ENCODE results near the gene ORM1. TPM values are rescaled to one million over a fixed set of nuclear protein-coding genes. Genes with fewer than 3 reads are reported as not detected.

ORM1 gene
- total RNA-seq, 1 donor from 2014 or later: 9.2 TPM

DNA sequence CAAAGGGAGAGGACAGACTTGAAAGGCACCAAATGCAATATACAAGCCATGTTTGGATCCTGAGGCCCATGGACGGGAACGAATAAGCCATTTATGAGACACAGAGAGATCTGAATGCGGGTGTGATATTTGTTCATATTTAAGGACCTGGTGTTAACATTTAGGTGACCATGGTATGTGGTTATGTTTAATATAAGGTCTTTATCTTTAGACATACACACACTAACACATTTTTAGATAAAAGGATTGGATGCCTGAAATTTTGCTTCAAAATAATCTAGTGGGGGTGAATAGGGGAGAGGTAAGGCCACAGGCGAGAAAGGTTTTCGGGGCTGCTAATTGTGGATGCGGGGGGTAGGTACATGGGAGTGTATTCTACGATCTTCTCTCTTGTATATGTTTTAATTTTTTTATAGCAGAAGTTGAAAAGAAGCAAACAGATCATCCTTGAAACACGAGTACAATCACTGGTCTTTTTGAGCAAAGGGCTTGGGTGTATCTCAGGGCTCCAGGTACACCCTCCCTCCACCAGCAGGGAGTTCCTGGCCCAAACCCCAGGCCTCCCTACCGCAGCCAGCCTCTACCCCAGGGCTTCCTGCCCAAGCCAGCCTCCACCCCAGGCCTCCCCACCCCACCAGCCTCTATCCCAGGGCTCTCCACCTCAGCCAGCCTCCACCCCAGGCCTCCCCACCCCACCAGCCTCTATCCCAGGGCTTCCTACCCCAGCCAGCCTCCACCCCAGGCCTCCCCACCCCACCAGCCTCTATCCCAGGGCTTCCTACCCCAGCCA lies 52.7 kb downstream of the ORM1 start:
- ATAC-seq: no peak
- Histone ChIP-seq H3K27ac (no peak overlapping the region), H3K27me3 (ENCODE audit: low read depth) (no peaks in the 10 kb centered on the region), H3K9me3 (no peaks in the 10 kb centered on the region), H3K36me3 (peaks cover 68% of the 10 kb centered on the region), H3K4me3 (no peak overlapping the region), H3K4me1 (peaks cover 52% of the 10 kb centered on the region)
- DNase-seq: no peak
- TF ChIP-seq, protein P1, sequence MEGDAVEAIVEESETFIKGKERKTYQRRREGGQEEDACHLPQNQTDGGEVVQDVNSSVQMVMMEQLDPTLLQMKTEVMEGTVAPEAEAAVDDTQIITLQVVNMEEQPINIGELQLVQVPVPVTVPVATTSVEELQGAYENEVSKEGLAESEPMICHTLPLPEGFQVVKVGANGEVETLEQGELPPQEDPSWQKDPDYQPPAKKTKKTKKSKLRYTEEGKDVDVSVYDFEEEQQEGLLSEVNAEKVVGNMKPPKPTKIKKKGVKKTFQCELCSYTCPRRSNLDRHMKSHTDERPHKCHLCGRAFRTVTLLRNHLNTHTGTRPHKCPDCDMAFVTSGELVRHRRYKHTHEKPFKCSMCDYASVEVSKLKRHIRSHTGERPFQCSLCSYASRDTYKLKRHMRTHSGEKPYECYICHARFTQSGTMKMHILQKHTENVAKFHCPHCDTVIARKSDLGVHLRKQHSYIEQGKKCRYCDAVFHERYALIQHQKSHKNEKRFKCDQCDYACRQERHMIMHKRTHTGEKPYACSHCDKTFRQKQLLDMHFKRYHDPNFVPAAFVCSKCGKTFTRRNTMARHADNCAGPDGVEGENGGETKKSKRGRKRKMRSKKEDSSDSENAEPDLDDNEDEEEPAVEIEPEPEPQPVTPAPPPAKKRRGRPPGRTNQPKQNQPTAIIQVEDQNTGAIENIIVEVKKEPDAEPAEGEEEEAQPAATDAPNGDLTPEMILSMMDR (IDR thresholded peaks at IDR 0.05): no peak
- intact Hi-C loops (cut with DNase I): no loop called here

Other genes with a start within 250 kb of the ORM1 start
- gene AMBP, start 244.8 kb upstream of the ORM1 start, total RNA-seq: 1.0 TPM
- 4.8 TPM for gene KIF12, start 223.8 kb upstream of the ORM1 start, total RNA-seq
- gene COL27A1, start 167.6 kb upstream of the ORM1 start, total RNA-seq: 13.0 TPM
- gene ORM2, start 6.8 kb downstream of the ORM1 start, total RNA-seq: 3.1 TPM
- gene AKNA, start 64.9 kb downstream of the ORM1 start, total RNA-seq: 66.9 TPM
- 6.2 TPM for gene WHRN, start 182.4 kb downstream of the ORM1 start, total RNA-seq